DOHH2 (cell line): ENCODE measurements around the gene LRRN3.

Experiments used
- H3F3A ChIP-seq: fragments of 200-600 bp; sonication (generic), shearing (Covaris generic); 2 replicates; pipeline ENCODE4 v1.6.0; 2016; ENCODE audit warnings: antibody characterized with exemption, mild to moderate bottlenecking; ENCODE audit not compliant: control insufficient read depth, insufficient read depth
- H3K27ac ChIP-seq: fragments of 200-600 bp; sonication (generic); 2 replicates; pipeline ENCODE4 v1.5.1; 2014; ENCODE audit warnings: low read depth, mild to moderate bottlenecking, low read length, moderate library complexity
- H3K27me3 ChIP-seq: fragments of 200-600 bp; sonication (generic); 2 replicates; pipeline ENCODE4 v1.6.1; 2014; ENCODE audit warnings: mild to moderate bottlenecking, low read length, mixed read lengths; ENCODE audit not compliant: control insufficient read depth
- H3K36me3 ChIP-seq: fragments of 200-600 bp; sonication (generic); 2 replicates; pipeline ENCODE4 v1.6.1; 2014; ENCODE audit warnings: mild to moderate bottlenecking, low read length, moderate library complexity, mixed read lengths; ENCODE audit not compliant: control insufficient read depth
- H3K4me1 ChIP-seq: fragments of 200-600 bp; sonication (generic); 2 replicates; pipeline ENCODE4 v1.6.1; 2014; ENCODE audit warnings: mild to moderate bottlenecking, low read length, mixed read lengths; ENCODE audit not compliant: control insufficient read depth
- H3K4me2 ChIP-seq: fragments of 200-600 bp; sonication (generic); 2 replicates; pipeline ENCODE4 v1.6.0; 2014; ENCODE audit warnings: mild to moderate bottlenecking, low read length, moderate library complexity
- H3K4me3 ChIP-seq: fragments of 200-600 bp; sonication (generic); 2 replicates; pipeline ENCODE4 v1.5.1; 2014; ENCODE audit warnings: mild to moderate bottlenecking, low read length, mixed read lengths
- H3K79me2 ChIP-seq: fragments of 200-600 bp; sonication (generic); 2 replicates; pipeline ENCODE4 v1.6.1; 2014; ENCODE audit warnings: mild to moderate bottlenecking, low read length, mixed read lengths; ENCODE audit not compliant: control insufficient read depth
- H3K9me2 ChIP-seq: fragments of 200-600 bp; sonication (generic); replicated peaks from 2 replicates; pipeline ENCODE4 v1.6.1; 2014; ENCODE audit warnings: mild to moderate bottlenecking, low read length, mixed read lengths; ENCODE audit not compliant: control insufficient read depth
- H3K9me3 ChIP-seq: fragments of 200-600 bp; sonication (generic); 2 replicates; pipeline ENCODE4 v1.6.1; 2014; ENCODE audit warnings: antibody characterized with exemption, low read length, mixed read lengths; ENCODE audit not compliant: control insufficient read depth, insufficient read depth
- H4K20me1 ChIP-seq: fragments of 200-600 bp; sonication (generic); 2 replicates; pipeline ENCODE4 v1.6.0; 2014; ENCODE audit warnings: low read depth, mild to moderate bottlenecking, antibody characterized with exemption, low read length, moderate library complexity; ENCODE audit not compliant: control insufficient read depth, insufficient read depth
- CTCF ChIP-seq: fragments of 200-600 bp; sonication (generic); IDR thresholded peaks from one replicate; pipeline ENCODE4 v1.5.1; 2014; ENCODE audit warnings: antibody characterized with exemption, mild to moderate bottlenecking, low read depth, low read length; ENCODE audit not compliant: poor library complexity, severe bottlenecking
- EZH2phosphoT487 ChIP-seq: fragments of 200-600 bp; sonication (generic); IDR thresholded peaks from 2 replicates; pipeline ENCODE4 v1.6.1; 2017; ENCODE audit warnings: borderline replicate concordance, mild to moderate bottlenecking, antibody characterized with exemption, low read length, moderate library complexity, mixed read lengths

LRRN3 gene

GRCh38 chr7:111053035-111053434, 37.9 kb upstream of the LRRN3 start:
- Histone ChIP-seq H3K4me3 (no peak overlapping the region), H3K27me3 (no peaks in the 10 kb centered on the region), H3F3A (0 out of 2 replicates have a peak, but pooled peaks cover 2% of the 10 kb centered on the region), H3K4me2 (no peak overlapping the region), H3K36me3 (no peaks in the 10 kb centered on the region), H3K9me3 (no peaks in the 10 kb centered on the region), H3K9me2 (no peaks in the 10 kb centered on the region), H4K20me1 (no peaks in the 10 kb centered on the region), H3K27ac (no peak overlapping the region), H3K4me1 (0 out of 2 replicates have a peak, but pooled peaks cover 4% of the 10 kb centered on the region), H3K79me2 (no peaks in the 10 kb centered on the region)
- TF ChIP-seq EZH2phosphoT487 (no peak), CTCF (no peak)

DNA sequence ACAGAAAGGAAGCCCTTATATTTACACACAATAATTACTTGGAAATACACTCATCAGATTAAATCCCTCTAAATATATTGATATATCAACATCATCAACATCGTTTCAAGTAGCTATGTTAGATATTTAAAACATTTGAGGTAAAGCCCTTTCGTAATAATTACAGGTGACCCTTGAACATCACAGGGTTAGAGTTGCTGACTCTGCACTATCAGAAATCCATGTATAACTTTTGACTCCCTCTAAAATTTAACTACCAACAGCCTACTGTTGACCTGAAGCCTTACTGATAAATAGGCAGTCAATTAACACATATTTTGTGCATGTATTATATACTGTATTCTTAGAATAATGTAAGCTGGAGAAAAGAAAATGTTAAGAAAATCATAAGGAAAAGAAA, 34.6 kb upstream of the LRRN3 start:
- no peak for TF ChIP-seq EZH2phosphoT487
- no peak for TF ChIP-seq CTCF
- H3K79me2 ChIP-seq = no peaks in the 10 kb centered on the region
- no peak overlapping the region for H3K4me3 ChIP-seq
- no peak overlapping the region for H3K27ac ChIP-seq
- H3K27me3 ChIP-seq = no peaks in the 10 kb centered on the region
- H3K9me2 ChIP-seq = no peaks in the 10 kb centered on the region
- H4K20me1 ChIP-seq = no peaks in the 10 kb centered on the region
- 0 out of 2 replicates have a peak, but pooled peaks cover 4% of the 10 kb centered on the region for H3K4me1 ChIP-seq
- H3K36me3 ChIP-seq = no peaks in the 10 kb centered on the region
- no peak overlapping the region for H3K4me2 ChIP-seq
- H3F3A ChIP-seq = no peaks in the 10 kb centered on the region
- no peaks in the 10 kb centered on the region for H3K9me3 ChIP-seq

DNA sequence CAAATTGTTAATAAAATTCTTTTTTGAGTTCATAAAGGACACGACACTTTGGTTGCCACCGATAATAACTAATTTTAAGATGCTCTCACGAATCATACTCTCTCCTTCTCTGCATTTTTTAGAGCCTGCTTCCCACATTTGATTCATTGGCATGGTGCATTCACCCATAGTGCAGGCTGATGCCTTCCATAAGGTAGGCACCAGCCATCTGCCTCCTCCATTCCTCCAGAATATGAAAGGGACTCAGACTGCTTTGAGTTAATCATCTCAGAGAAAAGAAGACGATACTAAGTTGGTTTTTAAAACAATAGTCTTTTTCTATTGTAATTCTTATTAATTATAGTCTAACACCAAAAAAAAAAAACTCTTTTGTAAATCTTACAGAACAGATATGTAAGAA, 33.9 kb upstream of the LRRN3 start:
- Histone ChIP-seq H3K9me2 (no peaks in the 10 kb centered on the region), H3F3A (no peaks in the 10 kb centered on the region), H4K20me1 (no peaks in the 10 kb centered on the region), H3K27ac (no peak overlapping the region), H3K4me3 (no peak overlapping the region), H3K36me3 (no peaks in the 10 kb centered on the region), H3K9me3 (no peaks in the 10 kb centered on the region), H3K4me2 (no peak overlapping the region), H3K4me1 (0 out of 2 replicates have a peak, but pooled peaks cover 4% of the 10 kb centered on the region), H3K79me2 (no peaks in the 10 kb centered on the region), H3K27me3 (no peaks in the 10 kb centered on the region)
- TF ChIP-seq EZH2phosphoT487 (no peak), CTCF (no peak)

DNA sequence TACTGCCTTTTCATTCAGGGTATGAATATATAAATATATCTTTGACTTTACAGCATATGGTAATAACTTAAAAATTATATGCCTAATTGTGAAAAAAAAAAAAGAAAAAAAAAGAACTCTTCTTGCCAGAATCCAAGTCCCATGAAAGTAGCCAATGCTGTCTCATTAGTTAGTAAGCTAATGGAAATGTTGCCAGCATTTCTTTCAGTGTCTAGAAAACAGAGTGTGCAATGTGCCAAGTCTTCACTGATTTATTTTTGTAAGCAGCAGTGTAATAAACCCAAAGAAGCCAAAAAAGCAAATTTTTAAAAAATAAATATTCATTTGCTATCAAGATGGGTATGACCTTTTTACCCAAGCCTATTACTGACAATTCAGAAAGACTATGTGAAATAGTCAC, 31.1 kb upstream of the LRRN3 start:
- no peaks in the 10 kb centered on the region for H3K36me3 ChIP-seq
- H3K27me3 ChIP-seq = no peaks in the 10 kb centered on the region
- H3K9me2 ChIP-seq = no peaks in the 10 kb centered on the region
- H3K4me3 ChIP-seq = no peak overlapping the region
- H3K9me3 ChIP-seq = peaks cover 10% of the 10 kb centered on the region; the same call in 1 of the 2 replicates
- H3K79me2 ChIP-seq = no peaks in the 10 kb centered on the region
- H3K4me2 ChIP-seq = no peak overlapping the region
- no peak overlapping the region for H3K27ac ChIP-seq
- H4K20me1 ChIP-seq = no peaks in the 10 kb centered on the region
- TF ChIP-seq EZH2phosphoT487 (no peak), CTCF (no peak)
- H3K4me1 ChIP-seq = 0 out of 2 replicates have a peak, but pooled peaks cover 4% of the 10 kb centered on the region
- H3F3A ChIP-seq = no peaks in the 10 kb centered on the region
